C4-2B (cell line): ENCODE results near the gene ASXL3.

Source experiments
- H3K27ac ChIP-seq: fragments of 450-650 bp; 2 replicates; pipeline ENCODE4 v1.5.1; 2017
- CTCF ChIP-seq: fragments of 450-650 bp; conservative IDR thresholded peaks from 2 replicates; pipeline ENCODE4 v1.5.1; 2017; ENCODE audit warnings: mild to moderate bottlenecking
- ZFX ChIP-seq: fragments of 450-650 bp; IDR thresholded peaks from 2 replicates; pipeline ENCODE4 v1.6.1; 2017

ASXL3 gene

DNA sequence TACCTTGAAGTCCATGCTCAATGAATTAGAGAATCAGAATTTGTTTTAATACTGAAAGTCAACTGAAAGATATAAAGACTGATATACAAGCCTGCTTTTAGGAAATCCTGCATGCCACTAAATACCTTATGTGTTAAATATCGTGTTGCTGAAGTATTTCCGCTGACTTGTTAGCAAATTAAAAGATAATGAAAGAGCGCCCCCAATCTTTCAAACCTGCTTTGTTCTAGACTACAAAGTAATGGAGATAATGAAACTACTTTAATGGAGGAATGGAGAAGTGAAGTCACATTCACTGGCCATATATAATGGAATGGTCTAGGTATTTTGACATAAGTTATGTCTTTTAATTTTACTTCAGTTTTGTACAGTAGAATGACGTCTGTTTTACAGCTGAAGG lies 95.7 kb downstream of the ASXL3 start:
- no peak overlapping the region for H3K27ac ChIP-seq
- TF ChIP-seq CTCF (no peak; the same call in 1 of the 2 replicates), ZFX (no peak)

DNA sequence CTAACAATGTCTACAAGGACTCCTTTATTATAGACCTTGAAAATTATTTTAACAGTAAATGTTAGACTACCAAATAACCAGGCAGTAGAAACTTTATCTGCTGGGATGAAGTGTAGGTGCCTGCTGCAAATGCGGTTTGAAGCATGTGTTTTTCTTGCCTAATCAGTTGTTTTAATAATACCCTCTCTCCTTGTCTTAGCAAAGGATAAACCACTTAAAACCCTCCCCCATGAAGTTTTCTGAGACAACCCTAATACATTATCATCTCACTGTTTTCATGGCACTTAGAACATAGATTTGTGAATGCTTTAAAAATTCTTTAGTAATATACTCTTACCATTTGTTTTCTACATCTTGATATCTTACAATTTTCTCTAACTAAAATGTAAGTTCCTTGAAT lies 98.6 kb downstream of the ASXL3 start:
- no peak overlapping the region for H3K27ac ChIP-seq
- TF ChIP-seq ZFX (no peak), CTCF (no peak)

- TF ChIP-seq CTCF (no peak), ZFX (no peak)
- no peak overlapping the region for H3K27ac ChIP-seq
Observed at GRCh38 chr18:33677891-33678290, 99.9 kb downstream of the ASXL3 start.

DNA sequence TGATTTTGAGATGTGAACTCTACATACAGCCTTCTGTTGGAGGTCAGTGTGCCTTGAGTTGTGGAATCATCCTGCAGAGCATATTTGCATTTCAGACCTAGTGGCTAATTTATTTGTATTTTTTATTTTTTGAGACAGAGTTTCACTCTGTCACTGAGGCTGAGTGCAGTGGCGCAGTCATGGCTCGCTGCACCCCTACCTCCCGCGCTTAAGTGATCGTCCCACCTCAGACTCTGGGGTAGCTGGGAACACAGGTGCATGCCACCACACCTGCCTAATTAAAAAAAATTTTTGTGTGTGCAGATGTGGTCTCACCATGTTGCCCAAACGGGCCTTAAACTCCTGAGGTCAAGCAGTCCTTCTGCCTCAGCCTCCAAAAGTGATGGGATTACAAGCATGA lies 104.4 kb downstream of the ASXL3 start:
- no peak for TF ChIP-seq CTCF
- TF ChIP-seq ZFX = no peak
- H3K27ac ChIP-seq = no peak overlapping the region

GRCh38 chr18:33694593-33694992 lies 116.6 kb downstream of the ASXL3 start:
- no peak for TF ChIP-seq ZFX
- no peak for TF ChIP-seq CTCF
- no peak overlapping the region for H3K27ac ChIP-seq

DNA sequence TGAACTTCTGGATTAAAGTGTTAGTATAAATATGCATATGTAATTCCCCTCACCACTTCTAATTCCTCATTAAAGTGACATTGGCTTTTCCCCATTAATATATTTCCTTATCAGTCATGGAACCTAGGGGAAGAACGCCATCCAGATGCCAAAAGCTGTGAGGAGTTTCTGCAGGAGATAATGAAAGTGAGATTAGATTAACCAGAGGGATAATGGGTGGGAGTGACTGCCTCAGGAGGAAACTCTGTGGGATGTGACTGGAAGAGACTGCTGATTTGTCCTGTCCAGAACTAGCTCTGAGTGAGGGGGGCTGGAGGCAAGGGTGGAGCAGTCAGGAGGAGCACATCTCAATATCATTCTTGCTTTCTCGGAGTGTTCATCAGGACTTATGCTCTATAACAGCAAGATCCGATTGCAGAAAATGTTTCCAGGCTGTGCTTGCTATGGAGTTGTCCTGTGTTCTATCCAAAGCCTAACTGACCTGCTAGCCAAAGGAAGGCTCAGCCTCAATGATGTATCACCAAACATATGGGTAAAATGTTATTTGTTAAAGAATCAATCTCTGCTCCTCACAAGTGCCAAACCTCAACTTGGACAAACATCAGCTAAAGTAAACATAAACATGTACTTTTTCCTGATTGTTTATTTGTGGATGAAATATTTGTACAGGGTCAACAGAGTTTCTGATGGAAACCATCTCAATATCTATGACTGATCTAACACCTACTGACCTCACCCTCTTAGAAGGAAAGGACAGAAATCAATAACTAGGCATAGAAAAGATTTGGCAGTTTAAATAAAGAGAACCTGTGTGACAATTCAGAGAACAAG lies 118.5 kb downstream of the ASXL3 start:
- no peak overlapping the region for H3K27ac ChIP-seq
- TF ChIP-seq ZFX = no peak
- no peak for TF ChIP-seq CTCF

GRCh38 chr18:33697498-33697897 lies 119.5 kb downstream of the ASXL3 start:
- no peak overlapping the region for H3K27ac ChIP-seq
- TF ChIP-seq ZFX = no peak
- TF ChIP-seq CTCF = no peak
